IMR-90 (cell line): ENCODE measurements around the gene DPY19L1. TPM values are rescaled to one million over a fixed set of nuclear protein-coding genes. Genes with fewer than 3 reads are reported as not detected.
"Not testable (repeated sequence)": the region's sequence is repeated elsewhere in the genome, so short reads cannot be mapped to it uniquely, and the experiment has no call there.

Experiments used
- ATAC-seq: fragments of 200-7000 bp; cut with Tn5 transposase; 2 replicates; pipeline ENCODE4 v1.9.1; 2020; ENCODE audit warnings: low read depth, mild to moderate bottlenecking, moderate library complexity
- BruUV-seq: library from RNA; stranded (reverse); fragments of 400-500 nt; replicated peaks from 2 replicates; lab custom pipeline; 2021; lab: Mats Ljungman, UMichigan
- CTCF ChIA-PET: fragments of 300-600 bp; formaldehyde crosslinking; extraction: SDS; loops from one replicate; lab custom pipeline; 2021; ENCODE audit warnings: antibody characterized with exemption; lab: Yijun Ruan, JAX
- POLR2A ChIA-PET: fragments of 300-600 bp; sonication (Branson Sonifier 250); formaldehyde crosslinking; loops from one replicate; lab custom pipeline; 2022; ENCODE audit warnings: antibody characterized with exemption; ENCODE audit not compliant: unreplicated experiment; lab: Charles Lee
- DNase-seq: peaks from one replicate; pipeline ENCODE4 v3.0.0; 2013
- H2AFZ ChIP-seq: replicated peaks from 2 replicates; pipeline ENCODE3; 2013; ENCODE audit warnings: low read length, mild to moderate bottlenecking; ENCODE audit not compliant: poor library complexity
- H2AK5ac ChIP-seq: 2 replicates; pipeline ENCODE4 v1.6.1; 2013; ENCODE audit warnings: low read depth, low read length, inconsistent platforms
- H2AK9ac ChIP-seq: replicated peaks from 2 replicates; pipeline ENCODE3; 2013; ENCODE audit warnings: mild to moderate bottlenecking, low read depth, low read length, moderate library complexity; ENCODE audit not compliant: poor library complexity
- H2BK120ac ChIP-seq: 2 replicates; pipeline ENCODE4 v1.6.1; 2013; ENCODE audit warnings: low read depth, low read length, inconsistent platforms
- H2BK15ac ChIP-seq: 3 replicates; pipeline ENCODE4 v1.6.1; 2013; ENCODE audit warnings: low read depth, low read length, inconsistent platforms
- H2BK20ac ChIP-seq: 2 replicates; pipeline ENCODE4 v1.6.1; 2013; ENCODE audit warnings: low read depth, mild to moderate bottlenecking, inconsistent platforms, low read length, moderate library complexity
- H2BK5ac ChIP-seq: 2 replicates; pipeline ENCODE4 v1.6.1; 2013; ENCODE audit warnings: mild to moderate bottlenecking, low read depth, low read length, inconsistent platforms; ENCODE audit not compliant: poor library complexity, severe bottlenecking
- H3K14ac ChIP-seq: replicated peaks from 2 replicates; pipeline ENCODE4 v1.6.1; 2013; ENCODE audit warnings: low read depth, low read length, inconsistent platforms
- H3K18ac ChIP-seq: 2 replicates; pipeline ENCODE4 v1.6.1; 2013; ENCODE audit warnings: low read depth, low read length, control low read depth
- H3K23ac ChIP-seq: 2 replicates; pipeline ENCODE4 v1.6.1; 2013; ENCODE audit warnings: low read depth, low read length, inconsistent platforms
- H3K27ac ChIP-seq: 2 replicates; pipeline ENCODE4 v1.5.1; 2013; ENCODE audit warnings: mild to moderate bottlenecking, control low read depth, low read length; ENCODE audit not compliant: insufficient read depth
- H3K27me3 ChIP-seq: 2 replicates; pipeline ENCODE4 v1.6.1; 2013; ENCODE audit warnings: low read length; ENCODE audit not compliant: control insufficient read depth, insufficient read depth
- H3K36me3 ChIP-seq: 2 replicates; pipeline ENCODE4 v1.6.1; 2013; ENCODE audit warnings: low read length, mixed read lengths; ENCODE audit not compliant: control insufficient read depth, insufficient read depth
- H3K4ac ChIP-seq: 2 replicates; pipeline ENCODE4 v1.6.1; 2013; ENCODE audit warnings: low read depth, low read length, inconsistent platforms
- H3K4me1 ChIP-seq: 2 replicates; pipeline ENCODE4 v1.6.1; 2013; ENCODE audit warnings: low read length, mixed read lengths; ENCODE audit not compliant: control insufficient read depth, insufficient read depth
- H3K4me2 ChIP-seq: 2 replicates; pipeline ENCODE4 v1.6.1; 2013; ENCODE audit warnings: low read depth, mild to moderate bottlenecking, control low read depth, low read length, moderate library complexity
- H3K4me3 ChIP-seq: 2 replicates; pipeline ENCODE4 v1.5.1; 2013; ENCODE audit warnings: low read depth, mild to moderate bottlenecking, control low read depth, low read length, moderate library complexity; ENCODE audit not compliant: insufficient read depth
- H3K56ac ChIP-seq: 2 replicates; pipeline ENCODE4 v1.6.1; 2013; ENCODE audit warnings: low read length, inconsistent platforms; ENCODE audit not compliant: insufficient read depth; ENCODE audit errors: extremely low read depth
- H3K79me1 ChIP-seq, 2 experiments: 2 replicates each; pipeline ENCODE4 v1.6.1; 2013; ENCODE audit warnings: low read length in 2 of 2, inconsistent platforms in 1 of 2, low read depth in 1 of 2
- H3K9ac ChIP-seq: 2 replicates; pipeline ENCODE4 v1.6.1; 2013; ENCODE audit warnings: low read depth, low read length, control low read depth
- H3K9me1 ChIP-seq: 2 replicates; pipeline ENCODE4 v1.6.1; 2013; ENCODE audit warnings: low read length, inconsistent platforms; ENCODE audit not compliant: insufficient read depth
- H3K9me3 ChIP-seq: 2 replicates; pipeline ENCODE4 v1.6.1; 2013; ENCODE audit warnings: low read length; ENCODE audit not compliant: control insufficient read depth, insufficient read depth
- H4K20me1 ChIP-seq: 2 replicates; pipeline ENCODE4 v1.6.1; 2013; ENCODE audit warnings: low read length, inconsistent platforms; ENCODE audit not compliant: insufficient read depth
- H4K5ac ChIP-seq: 2 replicates; pipeline ENCODE4 v1.6.1; 2013; ENCODE audit warnings: mild to moderate bottlenecking, low read depth, low read length, control low read depth
- H4K8ac ChIP-seq, 2 experiments: 2 replicates each; pipeline ENCODE4 v1.6.1; 2013; ENCODE audit warnings: low read depth in 2 of 2, low read length in 2 of 2, control low read depth in 1 of 2, inconsistent platforms in 1 of 2
- H4K91ac ChIP-seq: 2 replicates; pipeline ENCODE4 v1.6.1; 2013; ENCODE audit warnings: low read depth, low read length, inconsistent platforms; ENCODE audit not compliant: insufficient read depth
- WGBS, 2 experiments: methylation state at CpG; one replicate each; pipeline versions ENCODE4 v1.1.5 to v1.1.7; 2013; ENCODE audit warnings: missing lambda C conversion rate in 2 of 2; ENCODE audit not compliant: insufficient read length in 1 of 2; ENCODE audit errors: extremely low coverage in 2 of 2; 5-methylcytosine and 5-hydroxymethylcytosine counted together
- dilution Hi-C: fragments of 300-500 bp; cut with HindIII; formaldehyde crosslinking; loops from one replicate; pipeline ENCODE4 v1.14.3; 2018; ENCODE audit warnings: low sequenced_read_pairs; ENCODE audit not compliant: unreplicated experiment
- in situ Hi-C: fragments of 300-500 bp; cut with MboI; formaldehyde crosslinking; loops from 3 replicates; pipeline ENCODE4 v1.14.3; 2019; ENCODE audit warnings: low sequenced_read_pairs, inconsistent platforms, mixed read lengths
- intact Hi-C: fragments of 100-400 bp; cut with micrococcal nuclease; formaldehyde crosslinking; loops from 2 replicates; pipeline ENCODE4 v1.10.0; 2022
- polyA plus RNA-seq, 3 experiments: library from polyadenylated mRNA; depleted of rRNA; stranded (reverse); fragments of >200 nt; gene quantifications; 2 replicates each; pipeline ENCODE4 v1.2.3, GENCODE V29; 2012; ENCODE audit warnings: low replicate concordance in 1 of 3
- total RNA-seq: library from RNA; depleted of rRNA; stranded (reverse); fragments of >200 nt; gene quantifications from 2 replicates; pipeline ENCODE4 v1.2.3, GENCODE V29; 2012

Gene DPY19L1
- total and polyA plus RNA-seq, 2 of the 4 experiments (the other 2 are of a cell fraction) = 12.1 to 12.2 TPM

- WGBS, 2 experiments = no CpG with 5 or more reads among the region's 2 CpGs
- H3K4me1 ChIP-seq, H3K4ac ChIP-seq, H4K8ac ChIP-seq, H3K14ac ChIP-seq, H2AK9ac ChIP-seq, H4K91ac ChIP-seq, CTCF ChIA-PET, ATAC-seq, BruUV-seq, H3K4me3 ChIP-seq, H3K56ac ChIP-seq, POLR2A ChIA-PET, H4K20me1 ChIP-seq, H3K9ac ChIP-seq, H3K23ac ChIP-seq, DNase-seq, H2AFZ ChIP-seq, H3K18ac ChIP-seq, H2AK5ac ChIP-seq, in situ Hi-C loops, H3K27me3 ChIP-seq, H2BK20ac ChIP-seq, H3K9me3 ChIP-seq, H2BK15ac ChIP-seq, H3K27ac ChIP-seq, H4K5ac ChIP-seq, H3K9me1 ChIP-seq, H2BK5ac ChIP-seq, H3K36me3 ChIP-seq, H3K4me2 ChIP-seq, dilution Hi-C loops, H2BK120ac ChIP-seq, H3K79me1 ChIP-seq: not testable (repeated sequence)
- intact Hi-C loops = loop anchor here (10.0 kb wide), 1 partner anchor 57 kb away; no protein-coding TSS in a partner anchor
These were observed 89.9 kb downstream of the DPY19L1 start for GRCh38 chr7:34947427-34947826.
